HG02885 (cell line): ENCODE measurements around the gene JAML.

Source experiments
- ATAC-seq: cut with Tn5 transposase; IDR thresholded peaks from one replicate; pipeline ENCODE4 v1.9.1; 2021; ENCODE audit warnings: mild to moderate bottlenecking; ENCODE audit not compliant: unreplicated experiment, poor library complexity

Gene JAML

GRCh38 chr11:118152020-118152551 lies 72.7 kb downstream of the JAML start:
- no peak for ATAC-seq

GRCh38 chr11:118151431-118151830 lies 73.4 kb downstream of the JAML start:
- ATAC-seq: no peak

GRCh38 chr11:118149493-118149892 lies 75.3 kb downstream of the JAML start:
- ATAC-seq: no peak

- ATAC-seq: no peak
Observed at GRCh38 chr11:118148856-118149255, 76.0 kb downstream of the JAML start.

GRCh38 chr11:118148240-118148639 lies 76.6 kb downstream of the JAML start:
- ATAC-seq: no peak

- ATAC-seq: no peak
Observed at GRCh38 chr11:118147502-118147901, 77.3 kb downstream of the JAML start.

GRCh38 chr11:118146554-118146953 lies 78.3 kb downstream of the JAML start:
- no peak for ATAC-seq

GRCh38 chr11:118145285-118146227 lies 79.3 kb downstream of the JAML start:
- ATAC-seq: peak; percentile 86

- no peak for ATAC-seq
Observed at GRCh38 chr11:118144301-118145268, 80.2 kb downstream of the JAML start.
